ENCODE measurements around the gene C11orf91.

C11orf91 gene

GRCh38 chr11:33703234-33703633 lies 2.6 kb upstream of the C11orf91 start:
- H3K4me1 ChIP-seq (ENCODE audit: insufficient read depth, low read length, poor library complexity, severe bottlenecking), result peaks cover 17% of the 10 kb centered on the region

GRCh38 chr11:33701302-33702230 lies 940 bp upstream of the C11orf91 start:
- Histone ChIP-seq H3K9me3 (ENCODE audit: insufficient read depth, low read depth, low read length) (no peaks in the 10 kb centered on the region), H3K4me2 (ENCODE audit: low read depth, low read length, poor library complexity, severe bottlenecking) (peak overlapping the region; percentile 96), H3K9me2 (replicated peaks; ENCODE audit: low read depth, low read length) (no peaks in the 10 kb centered on the region), H4K20me1 (ENCODE audit: insufficient read depth, low read length, poor library complexity, severe bottlenecking) (no peaks in the 10 kb centered on the region), H3K36me3 (ENCODE audit: insufficient read depth, low read length) (peaks cover 8% of the 10 kb centered on the region; the same call in 1 of the 2 replicates), H3K79me2 (ENCODE audit: insufficient read depth, low read length) (no peaks in the 10 kb centered on the region), H3K4me3 (ENCODE audit: low read length, poor library complexity, severe bottlenecking) (peak overlapping the region; percentile 81), H2AFZ (ENCODE audit: low read length) (peak overlapping the region; percentile 91), H3K27me3 (ENCODE audit: insufficient read depth, low read length, poor library complexity, severe bottlenecking) (no peaks in the 10 kb centered on the region), H3F3A (ENCODE audit: low read depth) (no peaks in the 10 kb centered on the region), H3K4me1 (ENCODE audit: insufficient read depth, low read length, poor library complexity, severe bottlenecking) (peaks cover 17% of the 10 kb centered on the region), H3K9ac (ENCODE audit: low read depth, low read length, poor library complexity, severe bottlenecking) (peak overlapping the region; percentile 73)
- TF ChIP-seq CTCF (conservative IDR thresholded peaks at IDR 0.05; ENCODE audit: low read length), result no peak
- TF ChIP-seq EZH2phosphoT487 (IDR thresholded peaks at IDR 0.05; ENCODE audit: borderline replicate concordance), result no peak

More at GRCh38 chr11:33703234-33703633, 2.6 kb upstream of the C11orf91 start:
- Histone ChIP-seq H3K4me2 (ENCODE audit: low read depth, low read length, poor library complexity, severe bottlenecking) (no peak overlapping the region), H3K9me2 (replicated peaks; ENCODE audit: low read depth, low read length) (no peaks in the 10 kb centered on the region), H3K4me3 (ENCODE audit: low read length, poor library complexity, severe bottlenecking) (no peak overlapping the region), H2AFZ (ENCODE audit: low read length) (no peak overlapping the region), H3K9ac (ENCODE audit: low read depth, low read length, poor library complexity, severe bottlenecking) (no peak overlapping the region), H3K79me2 (ENCODE audit: insufficient read depth, low read length) (no peaks in the 10 kb centered on the region), H3K36me3 (ENCODE audit: insufficient read depth, low read length) (peaks cover 20% of the 10 kb centered on the region; the same call in 1 of the 2 replicates), H3F3A (ENCODE audit: low read depth) (no peaks in the 10 kb centered on the region), H4K20me1 (ENCODE audit: insufficient read depth, low read length, poor library complexity, severe bottlenecking) (no peaks in the 10 kb centered on the region), H3K27me3 (ENCODE audit: insufficient read depth, low read length, poor library complexity, severe bottlenecking) (no peaks in the 10 kb centered on the region), H3K9me3 (ENCODE audit: insufficient read depth, low read depth, low read length) (no peaks in the 10 kb centered on the region)
- TF ChIP-seq CTCF (conservative IDR thresholded peaks at IDR 0.05; ENCODE audit: low read length), result no peak
- no peak for TF ChIP-seq EZH2phosphoT487 (IDR thresholded peaks at IDR 0.05; ENCODE audit: borderline replicate concordance)

- peak overlapping the region; percentile 81 for H3K4me3 ChIP-seq (ENCODE audit: low read length, poor library complexity, severe bottlenecking)
- no peaks in the 10 kb centered on the region for H3K79me2 ChIP-seq (ENCODE audit: insufficient read depth, low read length)
- no peaks in the 10 kb centered on the region for H3K9me2 ChIP-seq (replicated peaks; ENCODE audit: low read depth, low read length)
- no peak overlapping the region for H2AFZ ChIP-seq (ENCODE audit: low read length)
- peaks cover 17% of the 10 kb centered on the region for H3K4me1 ChIP-seq (ENCODE audit: insufficient read depth, low read length, poor library complexity, severe bottlenecking)
- H3K9ac ChIP-seq (ENCODE audit: low read depth, low read length, poor library complexity, severe bottlenecking), result no peak overlapping the region
- H3K27me3 ChIP-seq (ENCODE audit: insufficient read depth, low read length, poor library complexity, severe bottlenecking), result no peaks in the 10 kb centered on the region
- peak overlapping the region; percentile 96 for H3K4me2 ChIP-seq (ENCODE audit: low read depth, low read length, poor library complexity, severe bottlenecking)
- no peaks in the 10 kb centered on the region for H3F3A ChIP-seq (ENCODE audit: low read depth)
- H4K20me1 ChIP-seq (ENCODE audit: insufficient read depth, low read length, poor library complexity, severe bottlenecking), result no peaks in the 10 kb centered on the region
- H3K36me3 ChIP-seq (ENCODE audit: insufficient read depth, low read length), result peaks cover 5% of the 10 kb centered on the region; the same call in 1 of the 2 replicates
- H3K9me3 ChIP-seq (ENCODE audit: insufficient read depth, low read depth, low read length), result no peaks in the 10 kb centered on the region
- no peak for TF ChIP-seq CTCF (conservative IDR thresholded peaks at IDR 0.05; ENCODE audit: low read length)
- no peak for TF ChIP-seq EZH2phosphoT487 (IDR thresholded peaks at IDR 0.05; ENCODE audit: borderline replicate concordance)
Measured at GRCh38 chr11:33700063-33700501, 544 bp downstream of the C11orf91 start.

Measured in Loucy (cell line).